Stimulated activated CD4-positive, alpha-beta T cell treated with anti-CD3 and anti-CD28 coated beads, Interleukin-15, amount 100 ng/mL, for 48 hours (primary cell): ENCODE data around the gene IQCN.

ENCODE experiments used
- DNase-seq, 2 donors: peaks; one replicate each; pipeline ENCODE4 v3.0.0-alpha.2; 2020; ENCODE audit warnings: low read depth in 2 of 2

IQCN gene

DNA sequence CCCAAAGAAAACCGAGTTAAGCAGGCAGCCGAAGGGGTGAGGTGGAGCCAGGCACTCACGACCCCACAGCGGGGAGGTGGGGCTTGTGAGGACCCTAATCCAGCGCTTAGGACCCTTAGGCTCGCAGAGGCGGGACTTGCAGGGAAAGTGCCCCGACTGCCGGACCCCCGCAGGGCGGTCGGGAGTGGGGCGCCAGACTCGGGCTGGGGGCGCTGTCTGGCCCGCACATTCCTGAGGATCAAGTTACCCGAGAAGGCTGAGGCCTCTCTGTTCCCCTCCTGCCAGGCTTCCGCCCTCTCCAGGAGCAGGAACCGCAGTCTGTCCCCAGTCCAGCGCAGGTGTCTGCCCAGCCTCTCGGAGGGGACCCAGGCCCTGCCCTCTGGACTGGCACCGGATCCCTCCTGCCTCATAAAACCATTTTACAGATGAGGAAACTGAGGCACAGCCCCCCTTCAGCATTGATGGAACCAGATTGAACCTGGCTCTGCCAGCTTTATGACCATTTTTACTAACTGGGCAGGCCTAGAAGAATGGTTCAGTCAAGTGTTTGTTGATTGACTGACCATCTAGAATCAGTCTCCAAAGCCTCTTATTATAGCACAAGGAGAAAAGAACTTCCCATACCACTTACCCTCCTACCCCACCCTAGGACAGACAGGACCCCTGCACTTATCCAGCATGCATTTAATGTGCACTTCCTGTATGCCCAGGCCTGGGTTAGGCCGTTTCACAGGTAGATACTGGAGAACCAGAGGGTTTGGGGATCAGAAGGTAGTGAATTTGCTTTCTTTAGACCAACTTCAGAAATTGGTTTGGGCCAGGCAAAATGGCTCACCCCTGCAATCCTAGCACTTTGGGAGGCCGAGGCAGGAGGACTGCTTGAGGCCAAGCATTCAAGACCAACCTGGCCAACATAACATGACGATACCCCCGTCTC lies 13.9 kb upstream of the IQCN start:
- DNase-seq: no peak

DNA sequence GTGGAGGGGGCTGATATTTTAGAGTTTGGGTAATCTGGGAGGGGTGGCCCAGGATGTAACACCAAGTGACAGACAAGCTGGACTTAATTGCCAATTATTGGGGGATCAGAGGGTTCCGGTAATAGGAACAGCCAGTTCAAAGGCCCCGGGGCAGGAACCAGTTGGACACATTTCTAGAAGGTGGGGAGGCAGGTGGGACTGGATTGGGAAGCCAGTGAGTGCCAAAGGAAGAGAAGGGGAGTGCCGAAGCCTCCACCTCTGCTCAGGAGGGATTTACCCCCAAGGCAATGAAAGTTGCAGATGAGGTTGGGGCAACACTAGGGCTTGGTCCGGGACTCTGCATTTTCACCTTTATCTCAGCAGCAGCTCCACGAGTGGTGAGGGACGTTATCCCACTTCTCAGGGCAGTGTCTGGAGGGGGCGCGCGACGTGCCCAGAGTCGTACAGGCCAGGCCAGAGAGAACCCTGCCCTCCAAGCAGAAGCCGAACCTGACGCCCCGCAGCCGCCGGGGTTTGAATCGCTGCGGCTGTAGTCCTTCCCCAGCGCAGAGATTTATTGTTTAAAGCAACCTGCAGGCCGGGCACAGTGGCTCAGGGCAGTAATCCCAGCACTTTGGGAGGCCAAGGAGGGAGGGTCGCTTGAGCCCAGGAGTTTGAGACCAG lies 12.9 kb upstream of the IQCN start:
- no peak for DNase-seq

DNA sequence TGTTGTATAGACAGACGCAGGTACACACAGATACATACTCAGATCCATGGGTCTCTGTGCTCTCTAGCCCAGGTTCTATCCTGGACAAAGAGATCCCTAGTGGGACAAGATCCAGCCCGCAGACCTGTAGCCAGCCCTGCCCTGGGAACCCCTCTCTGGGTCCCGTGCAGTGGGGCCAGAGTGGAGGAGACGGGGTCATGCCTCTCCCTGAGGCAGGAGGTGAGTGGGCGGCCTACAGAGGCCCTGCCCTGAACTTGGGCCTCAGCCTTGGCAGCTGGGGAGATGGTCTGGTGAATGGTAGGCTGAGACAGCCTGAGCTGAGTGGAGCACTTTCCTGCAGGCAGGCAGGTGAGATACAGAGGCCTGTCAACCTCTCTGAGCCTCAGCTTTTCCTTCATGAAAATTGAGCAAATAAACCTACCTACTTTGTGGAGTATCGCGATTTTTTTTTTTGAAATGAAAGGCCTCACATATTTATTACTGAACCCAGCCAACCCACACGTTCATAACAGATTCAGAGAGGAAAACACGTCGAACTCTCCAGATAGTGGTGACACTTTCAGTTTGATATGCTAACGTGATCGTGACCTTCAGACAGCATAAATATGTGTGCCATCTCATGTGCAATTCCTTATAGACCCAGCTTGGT lies 10.6 kb upstream of the IQCN start:
- peak in 1 of 2 donors; percentile 52 for DNase-seq

DNA sequence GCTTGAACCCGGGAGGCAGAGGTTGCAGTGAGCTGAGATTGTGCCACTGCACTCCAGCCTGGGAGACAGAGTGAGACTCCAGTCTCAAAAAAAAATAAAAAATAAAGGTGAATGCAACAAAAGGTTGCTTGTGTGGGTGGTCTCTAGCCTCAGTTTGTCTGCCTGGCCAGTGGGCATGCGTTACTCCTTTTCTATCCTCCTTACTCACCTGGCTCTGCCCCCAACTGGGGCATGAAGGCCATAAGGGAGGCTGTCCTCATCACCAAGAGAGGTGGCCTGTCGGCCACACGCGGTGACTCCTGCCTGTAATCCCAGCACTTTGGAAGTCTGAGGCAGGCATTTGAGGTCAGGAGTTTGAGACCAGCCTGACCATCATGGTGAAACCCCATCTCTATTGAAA lies 9.1 kb upstream of the IQCN start:
- no peak for DNase-seq

DNA sequence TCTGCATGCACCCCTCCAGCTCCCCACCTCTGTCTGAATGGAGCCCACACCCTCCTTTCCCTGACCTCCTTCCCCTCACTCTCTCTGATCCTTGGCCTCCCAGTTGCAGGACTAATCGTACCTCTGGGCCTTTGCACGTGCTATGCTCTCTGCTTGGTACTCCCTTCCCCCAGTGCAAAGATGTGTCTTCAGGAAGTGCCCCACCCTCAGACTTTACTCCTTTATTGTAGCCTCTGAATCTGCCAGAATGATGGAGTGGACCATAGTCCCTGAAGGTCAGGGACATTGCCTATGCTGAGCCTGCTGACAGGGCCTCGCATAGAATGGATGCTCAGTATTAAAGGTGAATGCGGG lies 8.5 kb upstream of the IQCN start:
- DNase-seq: no peak

DNA sequence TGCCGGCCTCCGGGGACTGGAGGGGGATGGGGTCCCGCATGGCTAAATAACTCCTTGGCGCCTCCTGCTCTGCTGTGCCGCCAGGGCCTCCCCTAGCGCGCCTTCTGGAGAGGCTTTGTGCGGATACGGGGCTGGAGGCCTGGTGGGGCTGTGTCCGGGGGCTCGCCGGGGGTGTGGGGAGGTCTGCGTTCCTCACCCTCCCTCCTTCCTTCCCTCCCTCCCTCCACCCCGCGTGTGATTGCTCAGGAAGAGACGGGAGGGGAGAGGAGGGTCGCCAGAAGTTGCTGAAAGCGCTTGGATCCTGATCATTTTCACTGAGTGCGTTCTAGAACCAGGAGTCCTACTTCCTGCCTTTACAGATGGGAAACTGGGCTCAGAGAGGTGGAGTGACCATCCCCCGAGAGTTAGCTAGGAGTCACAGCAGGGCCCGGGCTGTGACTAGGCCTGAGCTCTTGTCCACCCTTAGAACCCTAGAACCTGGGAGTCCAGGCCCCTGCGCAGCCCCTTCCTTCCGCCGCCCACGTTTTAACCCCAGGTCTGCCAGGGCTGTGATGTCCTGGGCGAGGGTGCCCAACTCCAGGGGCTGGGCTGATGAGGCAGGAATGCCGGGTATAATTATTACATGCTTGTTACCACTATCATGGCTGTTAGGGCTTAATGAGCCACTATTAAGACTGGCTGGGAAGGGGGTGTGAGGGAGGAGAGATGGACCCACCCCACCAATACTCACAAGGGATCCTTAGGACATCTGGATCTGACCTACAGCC lies 8.0 kb upstream of the IQCN start:
- no peak for DNase-seq

DNA sequence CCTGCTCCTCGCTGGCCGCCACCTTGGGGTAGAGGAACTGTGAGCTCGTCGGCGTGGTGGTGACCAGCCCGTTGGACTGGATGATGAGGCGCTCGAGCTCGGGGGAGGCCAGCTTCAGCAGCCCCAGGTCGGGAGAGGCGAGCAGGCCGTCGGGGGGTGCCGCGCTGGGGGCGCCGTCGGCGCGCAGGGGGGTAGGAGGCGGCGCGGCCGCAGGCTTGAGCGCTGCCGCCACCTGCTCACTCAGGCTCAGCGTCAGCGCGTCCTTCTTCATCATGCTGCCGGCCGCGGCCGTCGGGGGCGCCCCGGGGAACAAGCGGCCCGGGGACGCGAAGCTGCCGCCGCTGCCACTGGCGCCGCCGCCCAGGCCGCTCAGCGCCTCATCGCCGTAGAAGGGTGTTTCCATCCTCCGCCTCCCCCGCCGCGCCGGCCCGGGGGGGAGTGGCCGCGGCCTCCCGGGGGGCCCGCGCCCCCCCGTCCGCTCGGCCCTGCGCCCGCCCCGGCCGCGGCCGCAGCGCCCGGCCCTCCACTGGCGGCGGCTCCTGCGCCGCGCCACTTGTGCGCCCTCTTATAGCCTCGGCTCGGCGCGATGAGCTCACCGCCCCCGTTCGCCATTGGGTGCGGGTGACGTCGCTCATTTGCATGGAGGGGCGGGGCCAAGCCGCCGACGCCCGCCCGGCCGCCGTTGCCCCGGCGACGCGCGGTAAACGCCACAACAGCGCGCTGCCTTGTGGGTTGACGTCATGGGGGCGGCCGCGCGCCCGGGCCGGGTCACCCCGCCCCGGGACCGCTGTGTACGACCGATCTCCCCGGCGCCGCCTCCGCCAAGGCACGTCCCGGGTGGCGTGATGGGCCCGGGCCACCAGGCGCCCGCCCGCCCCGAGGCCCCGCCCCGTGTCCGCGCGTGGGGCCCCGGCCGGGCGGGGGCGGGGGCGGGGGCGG lies 7.1 kb upstream of the IQCN start, which contains the start of gene JUND:
JUND (minus strand) TSS at position 541 of the 939 bp plus-strand sequence; CDS start at position 403, 138 bp downstream.
- DNase-seq: peak; percentile 92 to 97

DNA sequence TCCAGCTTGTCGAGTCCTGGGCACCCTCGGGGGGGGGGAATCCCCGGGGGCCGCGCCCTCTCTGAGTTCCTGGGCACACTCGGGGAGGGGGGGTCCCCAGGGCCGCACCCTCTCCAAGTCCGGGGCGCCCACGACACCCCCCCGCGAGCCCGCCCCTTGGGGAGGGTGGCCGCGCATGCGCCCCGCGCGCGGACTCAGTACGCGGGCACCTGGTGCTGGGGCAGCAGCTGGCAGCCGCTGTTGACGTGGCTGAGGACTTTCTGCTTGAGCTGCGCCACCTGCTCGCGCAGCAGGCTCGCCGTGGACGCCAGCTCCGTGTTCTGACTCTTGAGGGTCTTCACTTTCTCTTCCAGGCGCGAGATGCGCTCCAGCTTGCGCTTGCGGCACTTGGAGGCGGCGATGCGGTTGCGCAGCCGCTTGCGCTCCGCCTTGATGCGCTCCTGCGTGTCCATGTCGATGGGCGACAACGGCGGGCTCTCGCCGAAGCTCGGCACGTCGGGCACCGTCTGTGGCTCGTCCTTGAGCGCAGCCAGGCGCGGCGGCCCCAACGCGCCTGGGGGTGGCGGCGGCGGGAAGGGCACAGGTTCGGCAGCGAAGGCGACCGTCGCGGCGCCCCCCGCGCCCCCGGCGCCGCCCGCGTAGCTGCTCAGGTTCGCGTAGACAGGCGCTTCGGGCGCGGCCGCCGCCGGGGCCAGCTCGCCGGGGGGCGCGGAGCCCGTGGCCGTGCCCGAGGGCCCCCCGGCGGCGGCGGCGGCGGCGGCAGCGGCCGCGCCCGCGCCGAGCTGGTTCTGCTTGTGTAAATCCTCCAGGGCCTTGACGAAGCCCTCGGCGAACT lies 6.2 kb upstream of the IQCN start:
- DNase-seq: peak in 1 of 2 donors; percentile 56

DNA sequence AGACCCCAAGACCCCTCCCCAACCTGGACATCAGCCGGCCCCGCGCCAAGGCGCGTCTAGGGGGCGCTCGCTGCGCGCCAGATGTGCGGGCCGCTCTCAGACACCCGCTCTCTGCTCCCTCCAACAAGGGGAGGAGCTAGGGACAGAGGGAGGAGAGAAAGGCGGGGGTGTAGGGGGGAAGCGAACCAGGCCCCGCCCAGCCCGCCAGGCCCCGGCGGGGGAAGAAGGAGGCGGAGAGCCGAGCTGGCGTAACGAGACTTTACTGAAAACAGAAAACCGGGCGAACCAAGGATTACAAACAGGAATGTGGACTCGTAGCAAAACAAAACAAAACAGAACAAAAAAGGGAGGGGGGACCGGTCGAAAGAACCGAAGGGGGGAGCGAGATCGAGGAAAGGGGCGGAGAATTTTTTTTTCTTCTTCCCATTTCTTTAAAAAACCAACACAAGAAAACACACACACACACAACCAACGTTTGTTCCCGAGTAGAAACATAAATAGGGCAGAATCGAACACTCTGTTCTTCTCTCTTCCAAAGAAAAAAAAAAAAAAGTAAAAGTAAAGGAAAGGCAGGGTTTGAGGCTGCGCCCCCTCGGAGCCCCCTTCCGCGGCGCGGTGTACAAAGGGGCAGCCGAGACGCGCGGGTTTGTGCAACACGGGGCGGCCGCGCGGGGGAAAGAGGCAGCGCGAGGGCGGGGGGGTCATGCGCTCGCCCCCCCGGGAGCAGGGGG lies 5.4 kb upstream of the IQCN start:
- peak; percentile 86 to 88 for DNase-seq

DNA sequence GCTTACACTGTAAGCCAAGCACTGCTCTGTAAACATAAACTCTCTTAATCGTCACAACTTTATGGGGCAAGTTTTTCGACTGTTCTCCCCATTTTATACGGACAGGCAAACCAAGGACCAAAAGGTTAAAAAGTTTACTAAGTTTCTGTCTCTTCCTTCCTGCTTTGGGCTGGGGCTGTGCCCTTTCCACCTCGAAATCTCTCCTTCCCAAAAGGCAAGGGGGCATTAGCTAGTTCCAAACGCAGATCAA lies 4.9 kb upstream of the IQCN start:
- DNase-seq: no peak

DNA sequence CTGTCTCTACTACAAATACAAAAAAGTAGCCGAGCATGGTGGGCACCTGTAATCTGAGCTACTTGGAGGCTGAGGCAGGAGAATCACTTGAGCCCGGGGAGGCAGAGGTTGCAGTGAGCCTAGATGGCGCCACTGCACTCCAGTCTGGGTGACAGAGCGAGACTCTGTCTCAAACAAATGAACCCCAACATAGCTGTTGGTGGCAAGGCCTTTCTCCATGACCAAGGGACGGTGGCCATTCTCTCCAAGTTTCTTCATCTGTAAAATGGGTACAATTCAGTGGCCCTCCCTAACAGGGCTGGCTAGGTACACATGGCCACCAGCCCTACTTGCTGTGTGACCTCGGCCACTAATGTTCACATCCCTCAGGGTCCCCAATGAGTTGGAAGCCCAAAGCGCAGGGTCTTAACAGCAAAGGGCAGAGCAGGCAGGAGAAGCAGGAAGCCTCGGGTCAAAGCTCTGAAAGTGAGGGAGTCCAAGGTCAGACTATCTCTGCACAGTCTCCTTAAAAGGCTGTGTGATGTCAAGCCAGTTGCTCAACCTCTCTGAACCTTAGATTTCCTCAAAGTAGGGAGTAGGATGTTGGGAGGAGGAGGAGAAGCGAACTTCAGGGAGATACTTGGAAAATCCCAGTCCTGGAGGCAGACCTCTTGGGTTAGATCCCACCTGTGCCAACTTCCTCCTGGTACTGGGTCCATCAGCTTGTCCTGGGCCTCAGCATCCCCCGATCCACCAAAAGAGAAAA lies 4.4 kb upstream of the IQCN start:
- DNase-seq: no peak

DNA sequence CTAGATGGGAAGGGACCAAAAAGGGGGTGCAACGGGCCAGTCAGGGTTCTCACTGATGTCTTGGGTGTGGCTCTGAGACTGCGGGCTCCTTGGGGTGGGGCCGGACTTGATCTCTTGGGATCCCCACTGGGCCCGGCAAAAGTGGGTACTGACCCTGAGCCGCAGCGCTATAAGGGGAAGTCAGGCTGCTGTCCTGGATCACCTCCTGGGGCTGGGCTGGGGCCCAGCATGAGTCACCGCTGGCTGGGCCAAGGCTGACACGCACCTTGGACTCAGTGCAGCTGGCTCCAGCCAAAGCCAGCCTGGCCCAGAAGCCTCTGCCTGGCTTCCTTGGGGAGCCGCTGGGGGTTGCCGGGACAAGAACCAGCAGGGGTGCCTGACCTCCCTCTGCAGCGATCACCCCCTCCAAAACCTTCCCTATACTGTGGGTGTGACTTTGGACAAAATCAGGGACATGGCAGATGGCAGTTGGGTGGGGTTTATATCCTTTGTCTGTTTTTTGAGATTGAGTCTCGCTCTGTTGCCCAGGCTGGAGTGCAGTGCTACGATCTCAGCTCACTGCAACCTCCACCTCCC lies 617 bp upstream of the IQCN start:
- DNase-seq: no peak

DNA sequence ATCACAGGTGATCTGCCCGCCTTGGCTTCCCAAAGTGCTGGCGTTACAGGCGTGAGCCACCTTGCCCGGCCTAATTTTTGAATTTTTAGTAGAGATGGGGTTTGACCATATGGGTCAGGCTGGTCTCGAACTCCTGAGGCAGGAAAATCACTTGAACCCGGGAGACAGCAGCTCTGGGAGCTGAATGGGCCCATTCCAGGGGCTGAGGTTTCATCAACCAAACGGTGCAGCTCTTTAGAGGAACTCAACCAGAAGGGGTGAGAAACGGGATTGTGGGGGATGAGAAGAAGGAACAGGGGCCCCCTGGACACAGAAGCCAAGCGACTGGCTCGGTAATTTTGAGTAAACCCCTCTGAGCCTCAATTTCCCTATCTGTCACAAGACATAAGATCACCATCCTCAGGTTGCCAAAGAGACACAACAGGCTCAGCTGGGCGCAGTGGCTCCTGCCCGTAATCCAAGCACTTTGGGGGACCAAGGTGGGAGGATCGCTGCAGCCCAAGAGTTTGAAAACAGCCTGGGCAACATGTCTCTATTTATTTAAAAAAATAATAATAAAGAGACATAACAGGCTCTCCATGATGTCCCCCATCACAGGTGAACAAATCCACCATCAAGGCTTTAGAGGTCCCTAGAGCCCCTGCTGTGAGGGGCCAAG lies 562 bp downstream of the IQCN start:
- DNase-seq: no peak

DNA sequence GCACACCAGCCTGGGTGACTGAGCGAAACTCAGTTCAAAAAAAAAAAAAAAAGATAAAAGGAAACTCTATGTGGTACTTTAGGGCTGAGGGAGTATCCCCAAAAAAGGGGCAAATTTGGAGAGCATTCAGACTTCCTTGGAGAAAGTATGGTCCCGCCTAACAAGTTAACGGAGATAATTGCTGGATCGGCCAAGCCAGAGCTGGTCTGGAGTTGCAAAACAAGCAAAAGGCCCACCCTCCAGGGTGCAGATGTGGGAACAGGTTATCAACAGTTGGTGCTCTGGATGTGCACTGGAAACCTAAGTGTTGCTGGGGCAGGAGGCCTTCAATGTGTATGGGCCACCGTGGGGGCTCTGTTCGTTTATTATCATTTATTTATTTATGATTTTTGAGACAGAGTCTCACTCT lies 2.8 kb downstream of the IQCN start:
- no peak for DNase-seq

DNA sequence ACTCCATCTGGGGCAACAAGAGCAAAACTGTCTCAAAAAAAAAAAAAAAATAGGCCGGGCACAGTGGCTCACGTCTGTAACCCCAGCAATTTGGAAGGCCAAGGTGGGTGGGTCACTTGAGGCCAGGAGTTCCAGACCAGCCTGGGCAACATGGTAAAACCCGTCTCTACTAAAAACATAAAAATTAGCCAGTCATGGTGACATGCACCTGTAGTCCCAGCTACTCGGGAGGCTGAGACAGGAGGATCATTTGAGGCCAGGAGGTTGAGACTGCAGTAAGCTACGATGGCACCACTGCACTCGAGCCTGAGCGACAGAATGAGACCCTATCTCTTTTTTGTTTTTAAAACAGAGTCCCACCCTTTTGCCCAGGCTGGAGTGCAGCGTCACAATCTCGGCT lies 3.9 kb downstream of the IQCN start:
- DNase-seq: no peak

DNA sequence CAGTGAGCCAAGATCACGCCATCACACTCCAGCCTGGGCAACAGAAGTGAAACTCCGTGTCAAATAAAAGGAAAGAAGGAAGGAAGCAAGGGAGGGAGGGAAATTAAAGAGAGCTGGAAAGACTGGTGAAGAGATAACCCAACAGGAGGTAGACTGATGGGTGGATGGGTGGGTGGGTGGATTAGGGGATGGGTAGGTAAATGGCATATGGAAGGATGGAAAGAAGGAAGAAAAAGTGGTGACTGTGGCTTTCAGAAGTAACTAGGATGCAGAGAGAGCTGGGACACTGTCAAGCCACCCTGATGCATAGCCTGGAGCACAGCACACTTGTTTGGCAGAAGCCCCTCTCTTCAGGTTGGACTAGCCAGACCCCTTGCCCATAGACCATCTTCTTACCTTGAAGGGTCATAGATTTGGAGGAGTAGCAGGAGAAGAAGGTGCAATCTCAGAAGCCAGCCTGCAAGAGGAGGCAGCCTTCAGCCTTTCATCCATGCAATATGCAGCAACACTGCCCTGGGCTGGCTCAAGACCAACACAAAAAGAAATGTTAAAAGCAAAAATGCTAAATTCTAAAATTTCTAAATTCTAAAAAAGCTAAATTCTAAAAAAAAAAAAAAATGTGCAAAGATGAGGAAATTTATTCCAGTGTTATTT lies 5.1 kb downstream of the IQCN start:
- no peak for DNase-seq
